Stomach (tissue), 9 donors: ENCODE results near the gene CDH1. TPM values are rescaled to one million over a fixed set of nuclear protein-coding genes. Genes with fewer than 3 reads are reported as not detected.
A peak's percentile ranks its signal among the peaks of the same experiment; 100 is the strongest.

ENCODE experiments used
- DNase-seq, 2 donors: peaks; one replicate each; pipeline versions ENCODE4 v3.0.0 to v3.0.0-alpha.2; 2013 to 2019
- H3K27ac ChIP-seq, 5 donors: fragments of 200-600 bp in 4 of 5; sonication (generic) in 4 of 5; one replicate each; pipeline ENCODE4 v1.5.1; 2013 to 2019; ENCODE audit warnings: mild to moderate bottlenecking in 1 of 5, moderate library complexity in 1 of 5
- H3K27me3 ChIP-seq, 3 donors: fragments of 200-600 bp; sonication (generic); one replicate each; pipeline ENCODE4 v1.5.1; 2017 to 2019; ENCODE audit warnings: mixed run types in 1 of 3
- H3K36me3 ChIP-seq, 4 donors: fragments of 200-600 bp; sonication (generic); 1 replicate in 3 of 4; 2 replicates in 1 of 4; pipeline ENCODE4 v1.5.1; 2016 to 2019
- H3K4me1 ChIP-seq, 4 donors: fragments of 200-600 bp; sonication (generic); one replicate each; pipeline ENCODE4 v1.5.1; 2016 to 2019
- H3K4me3 ChIP-seq, 4 donors: fragments of 200-600 bp; sonication (generic) in 3 of 4; one replicate each; pipeline ENCODE4 v1.5.1; 2016 to 2019; ENCODE audit warnings: mild to moderate bottlenecking in 1 of 4
- H3K9me3 ChIP-seq, 4 donors: fragments of 200-600 bp; sonication (generic); one replicate each; pipeline ENCODE4 v1.5.1; 2016 to 2019
- EP300 ChIP-seq: sonication (generic); formaldehyde crosslinking; IDR thresholded peaks from one replicate; pipeline ENCODE4 v1.6.1; 2017; ENCODE audit warnings: antibody characterized with exemption
- POLR2A ChIP-seq, 4 donors: fragments of 450-650 bp; IDR thresholded peaks; one replicate each; pipeline ENCODE4 v1.6.1; 2016; ENCODE audit warnings: antibody characterized with exemption in 4 of 4, control low read depth in 2 of 4, mild to moderate bottlenecking in 1 of 4, moderate library complexity in 1 of 4
- POLR2AphosphoS5 ChIP-seq, 3 donors: sonication (generic); formaldehyde crosslinking; IDR thresholded peaks; one replicate each; pipeline ENCODE4 v1.6.1; 2016; ENCODE audit warnings: antibody characterized with exemption in 3 of 3
- WGBS, 5 donors: extraction: QIAGEN DNeasy Blood & Tissue Kit in 3 of 5; methylation state at CpG; one replicate each; pipeline versions ENCODE4 v1.1.5 to v1.1.7; 2013 to 2018; 5-methylcytosine and 5-hydroxymethylcytosine counted together
- intact Hi-C: fragments of 100-400 bp; cut with DNase I; formaldehyde crosslinking; loops from one replicate; pipeline ENCODE4 v1.15.1; 2023; ENCODE audit warnings: low total_unique reads
- polyA plus RNA-seq, 3 donors: library from polyadenylated mRNA; stranded (reverse); fragments of 200-250 nt; gene quantifications; one replicate each; pipeline ENCODE4 v1.2.3, GENCODE V29; 2013
- total RNA-seq, 5 donors: library from RNA; depleted of rRNA; stranded (reverse); fragments of >200 nt; gene quantifications; one replicate each; pipeline versions ENCODE4 v1.1.0 to v1.2.3, GENCODE V29; 2014 to 2016
- TF ChIP-seq, protein P1 (sequence below), 7 experiments: fragments of 450-650 bp in 4 of 7; fragments of 200-600 bp in 3 of 7; sonication (generic) in 3 of 7; IDR thresholded peaks; one replicate each; pipeline ENCODE4 v1.5.1; 2016 to 2019; ENCODE audit warnings: antibody characterized with exemption in 7 of 7, control low read depth in 2 of 7, mild to moderate bottlenecking in 1 of 7
- donor health status: healthy with polysubstance abuse.
- donor health status: Bipolar disorder and iron deficiency.
- donor health status: healthy.

The CDH1 gene
- total and polyA plus RNA-seq, 8 donors: 15.0 to 567 (median 132) TPM

- WGBS, 5 donors: 65 to 72% (median 70%) methylated on average over 7 of the region's 7 CpGs
- no peaks in the 10 kb centered on the region for H3K27me3 ChIP-seq
- intact Hi-C loops: no loop called here
- no peak for TF ChIP-seq EP300
- TF ChIP-seq POLR2A (IDR thresholded peaks at IDR 0.05): no peak
- TF ChIP-seq POLR2AphosphoS5 (IDR thresholded peaks at IDR 0.05): no peak
- TF ChIP-seq, protein P1, sequence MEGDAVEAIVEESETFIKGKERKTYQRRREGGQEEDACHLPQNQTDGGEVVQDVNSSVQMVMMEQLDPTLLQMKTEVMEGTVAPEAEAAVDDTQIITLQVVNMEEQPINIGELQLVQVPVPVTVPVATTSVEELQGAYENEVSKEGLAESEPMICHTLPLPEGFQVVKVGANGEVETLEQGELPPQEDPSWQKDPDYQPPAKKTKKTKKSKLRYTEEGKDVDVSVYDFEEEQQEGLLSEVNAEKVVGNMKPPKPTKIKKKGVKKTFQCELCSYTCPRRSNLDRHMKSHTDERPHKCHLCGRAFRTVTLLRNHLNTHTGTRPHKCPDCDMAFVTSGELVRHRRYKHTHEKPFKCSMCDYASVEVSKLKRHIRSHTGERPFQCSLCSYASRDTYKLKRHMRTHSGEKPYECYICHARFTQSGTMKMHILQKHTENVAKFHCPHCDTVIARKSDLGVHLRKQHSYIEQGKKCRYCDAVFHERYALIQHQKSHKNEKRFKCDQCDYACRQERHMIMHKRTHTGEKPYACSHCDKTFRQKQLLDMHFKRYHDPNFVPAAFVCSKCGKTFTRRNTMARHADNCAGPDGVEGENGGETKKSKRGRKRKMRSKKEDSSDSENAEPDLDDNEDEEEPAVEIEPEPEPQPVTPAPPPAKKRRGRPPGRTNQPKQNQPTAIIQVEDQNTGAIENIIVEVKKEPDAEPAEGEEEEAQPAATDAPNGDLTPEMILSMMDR (IDR thresholded peaks at IDR 0.05): no peak
- DNase-seq: no peak
- H3K4me1 ChIP-seq: peaks cover 34 to 57% (median 37%) of the 10 kb centered on the region in 4 donors
- H3K4me3 ChIP-seq: no peak overlapping the region
- peaks cover 0 to 13% (median 5%) of the 10 kb centered on the region in 4 donors for H3K36me3 ChIP-seq
- no peaks in the 10 kb centered on the region for H3K9me3 ChIP-seq
- peak overlapping the region in 2 of 5 donors; percentile 38 to 91 for H3K27ac ChIP-seq
Observed at GRCh38 chr16:68774982-68775634, 38.0 kb downstream of the CDH1 start.

GRCh38 chr16:68776821-68777485 lies 39.9 kb downstream of the CDH1 start:
- intact Hi-C loops: no loop called here
- Histone ChIP-seq H3K36me3 (peaks cover 0 to 7% (median 0%) of the 10 kb centered on the region in 4 donors), H3K27ac (peak overlapping the region; percentile 24 to 91 (median 49)), H3K9me3 (no peaks in the 10 kb centered on the region), H3K27me3 (no peaks in the 10 kb centered on the region), H3K4me1 (peaks cover 49 to 75% (median 55%) of the 10 kb centered on the region in 4 donors), H3K4me3 (no peak overlapping the region)
- 40 to 44% (median 41%) methylated on average over 6 of the region's 6 CpGs for WGBS, 5 donors
- TF ChIP-seq EP300: no peak
- DNase-seq: no peak

- peak overlapping the region; percentile 78 to 91 (median 80) for H3K27ac ChIP-seq
- WGBS, 5 donors: 17 to 36% (median 30%) methylated on average over 6 of the region's 6 CpGs
- no peaks in the 10 kb centered on the region for H3K9me3 ChIP-seq
- peaks cover 56 to 90% (median 63%) of the 10 kb centered on the region in 4 donors for H3K4me1 ChIP-seq
- H3K36me3 ChIP-seq: no peaks in the 10 kb centered on the region
- H3K4me3 ChIP-seq: no peak overlapping the region
- intact Hi-C loops: no loop called here
- no peaks in the 10 kb centered on the region for H3K27me3 ChIP-seq
- TF ChIP-seq, protein P1 (IDR thresholded peaks at IDR 0.05): no peak
- TF ChIP-seq POLR2AphosphoS5 (IDR thresholded peaks at IDR 0.05): peak in 2 of 3 donors; percentile 40 to 59
- peak; percentile 73 to 85 for DNase-seq
Observed at GRCh38 chr16:68778551-68779231, 41.6 kb downstream of the CDH1 start.

- intact Hi-C loops: no loop called here
- DNase-seq: peak; percentile 76 to 80
- H3K4me1 ChIP-seq: peaks cover 51 to 91% (median 60%) of the 10 kb centered on the region in 4 donors
- H3K27ac ChIP-seq: peak overlapping the region; percentile 78 to 91 (median 80)
- H3K36me3 ChIP-seq: no peaks in the 10 kb centered on the region
- no peak overlapping the region for H3K4me3 ChIP-seq
- no peaks in the 10 kb centered on the region for H3K27me3 ChIP-seq
- no peaks in the 10 kb centered on the region for H3K9me3 ChIP-seq
- TF ChIP-seq POLR2AphosphoS5 (IDR thresholded peaks at IDR 0.05) (peak in 2 of 3 donors; percentile 18 to 71), POLR2A (IDR thresholded peaks at IDR 0.05) (no peak), EP300 (no peak)
- 20 to 56% (median 35%) methylated on average over 4 of the region's 4 CpGs for WGBS, 5 donors
Observed at GRCh38 chr16:68779891-68780290, 42.8 kb downstream of the CDH1 start.

GRCh38 chr16:68781784-68782183 lies 44.7 kb downstream of the CDH1 start:
- intact Hi-C loops: no loop called here
- Histone ChIP-seq H3K36me3 (no peaks in the 10 kb centered on the region), H3K4me1 (peaks cover 57 to 91% (median 66%) of the 10 kb centered on the region in 4 donors), H3K4me3 (no peak overlapping the region), H3K9me3 (no peaks in the 10 kb centered on the region), H3K27me3 (no peaks in the 10 kb centered on the region), H3K27ac (peak overlapping the region; percentile 43 to 91 (median 57))
- WGBS, 5 donors: 15 to 40% (median 20%) methylated on average over 1 of the region's 1 CpG
- TF ChIP-seq POLR2AphosphoS5 (IDR thresholded peaks at IDR 0.05): no peak
- no peak for TF ChIP-seq POLR2A (IDR thresholded peaks at IDR 0.05)
- TF ChIP-seq EP300: no peak
- no peak for DNase-seq
